GM12801 (cell line): ENCODE measurements around the gene ZBTB9.

Experiments used
- CTCF ChIP-seq: IDR thresholded peaks from one replicate; pipeline ENCODE4 v1.5.1; 2011; ENCODE audit warnings: control low read depth; ENCODE audit not compliant: insufficient read length; ENCODE audit errors: extremely low read depth

ZBTB9 gene

GRCh38 chr6:33441457-33441856 lies 12.9 kb upstream of the ZBTB9 start:
- no peak for TF ChIP-seq CTCF

GRCh38 chr6:33442283-33442682 lies 12.1 kb upstream of the ZBTB9 start:
- no peak for TF ChIP-seq CTCF

GRCh38 chr6:33443025-33443424 lies 11.4 kb upstream of the ZBTB9 start:
- no peak for TF ChIP-seq CTCF

GRCh38 chr6:33443619-33444504 lies 10.5 kb upstream of the ZBTB9 start:
- no peak for TF ChIP-seq CTCF

- no peak for TF ChIP-seq CTCF
These were observed 9.2 kb upstream of the ZBTB9 start for GRCh38 chr6:33445119-33445603.

GRCh38 chr6:33446356-33446755 lies 8.0 kb upstream of the ZBTB9 start:
- no peak for TF ChIP-seq CTCF

GRCh38 chr6:33450434-33450833 lies 3.9 kb upstream of the ZBTB9 start:
- TF ChIP-seq CTCF: no peak
